ENCODE measurements around the gene CYB561.

DNA sequence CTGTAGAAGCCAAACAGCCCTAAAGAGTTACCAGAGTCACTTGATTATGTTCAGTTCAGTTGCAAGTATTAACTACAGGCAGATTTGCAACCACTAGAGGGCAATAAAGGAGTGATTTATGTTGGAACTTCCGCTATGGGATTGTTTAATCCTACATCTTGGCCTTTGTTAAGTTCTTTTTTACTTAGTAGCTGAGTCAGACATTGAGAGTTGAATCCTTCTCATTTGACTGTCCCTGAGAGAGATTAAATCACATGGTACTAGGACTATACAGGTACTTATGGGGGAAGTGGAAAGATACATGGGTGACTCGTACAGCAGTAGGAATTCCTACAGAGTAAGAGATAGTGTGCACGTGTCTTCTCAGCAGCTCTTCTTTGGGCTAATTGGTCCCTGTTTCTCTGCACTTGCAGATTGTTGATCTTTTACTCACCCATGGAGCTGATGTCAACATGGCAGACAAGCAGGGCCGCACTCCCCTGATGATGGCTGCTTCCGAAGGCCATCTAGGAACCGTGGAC, 40.3 kb downstream of the CYB561 start:
- TF ChIP-seq, protein P1, sequence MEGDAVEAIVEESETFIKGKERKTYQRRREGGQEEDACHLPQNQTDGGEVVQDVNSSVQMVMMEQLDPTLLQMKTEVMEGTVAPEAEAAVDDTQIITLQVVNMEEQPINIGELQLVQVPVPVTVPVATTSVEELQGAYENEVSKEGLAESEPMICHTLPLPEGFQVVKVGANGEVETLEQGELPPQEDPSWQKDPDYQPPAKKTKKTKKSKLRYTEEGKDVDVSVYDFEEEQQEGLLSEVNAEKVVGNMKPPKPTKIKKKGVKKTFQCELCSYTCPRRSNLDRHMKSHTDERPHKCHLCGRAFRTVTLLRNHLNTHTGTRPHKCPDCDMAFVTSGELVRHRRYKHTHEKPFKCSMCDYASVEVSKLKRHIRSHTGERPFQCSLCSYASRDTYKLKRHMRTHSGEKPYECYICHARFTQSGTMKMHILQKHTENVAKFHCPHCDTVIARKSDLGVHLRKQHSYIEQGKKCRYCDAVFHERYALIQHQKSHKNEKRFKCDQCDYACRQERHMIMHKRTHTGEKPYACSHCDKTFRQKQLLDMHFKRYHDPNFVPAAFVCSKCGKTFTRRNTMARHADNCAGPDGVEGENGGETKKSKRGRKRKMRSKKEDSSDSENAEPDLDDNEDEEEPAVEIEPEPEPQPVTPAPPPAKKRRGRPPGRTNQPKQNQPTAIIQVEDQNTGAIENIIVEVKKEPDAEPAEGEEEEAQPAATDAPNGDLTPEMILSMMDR (IDR thresholded peaks at IDR 0.05), result peak; percentile 48
- TF ChIP-seq TCF7 (CRISPR knock-in tag; IDR thresholded peaks at IDR 0.05; ENCODE audit: low read depth) (no peak), SP1 (CRISPR knock-in tag; conservative IDR thresholded peaks at IDR 0.05) (no peak), NFYB (CRISPR knock-in tag; conservative IDR thresholded peaks at IDR 0.05; ENCODE audit: low read depth) (no peak), NFATC4 (CRISPR knock-in tag; IDR thresholded peaks at IDR 0.05) (no peak)
- TF ChIP-seq, protein P2, sequence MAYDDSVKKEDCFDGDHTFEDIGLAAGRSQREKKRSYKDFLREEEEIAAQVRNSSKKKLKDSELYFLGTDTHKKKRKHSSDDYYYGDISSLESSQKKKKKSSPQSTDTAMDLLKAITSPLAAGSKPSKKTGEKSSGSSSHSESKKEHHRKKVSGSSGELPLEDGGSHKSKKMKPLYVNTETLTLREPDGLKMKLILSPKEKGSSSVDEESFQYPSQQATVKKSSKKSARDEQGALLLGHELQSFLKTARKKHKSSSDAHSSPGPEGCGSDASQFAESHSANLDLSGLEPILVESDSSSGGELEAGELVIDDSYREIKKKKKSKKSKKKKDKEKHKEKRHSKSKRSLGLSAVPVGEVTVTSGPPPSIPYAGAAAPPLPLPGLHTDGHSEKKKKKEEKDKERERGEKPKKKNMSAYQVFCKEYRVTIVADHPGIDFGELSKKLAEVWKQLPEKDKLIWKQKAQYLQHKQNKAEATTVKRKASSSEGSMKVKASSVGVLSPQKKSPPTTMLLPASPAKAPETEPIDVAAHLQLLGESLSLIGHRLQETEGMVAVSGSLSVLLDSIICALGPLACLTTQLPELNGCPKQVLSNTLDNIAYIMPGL (CRISPR knock-in tag; IDR thresholded peaks at IDR 0.05), result no peak
- TF ChIP-seq, protein P3, sequence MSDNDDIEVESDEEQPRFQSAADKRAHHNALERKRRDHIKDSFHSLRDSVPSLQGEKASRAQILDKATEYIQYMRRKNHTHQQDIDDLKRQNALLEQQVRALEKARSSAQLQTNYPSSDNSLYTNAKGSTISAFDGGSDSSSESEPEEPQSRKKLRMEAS (CRISPR knock-in tag; IDR thresholded peaks at IDR 0.05), result no peak
- TF ChIP-seq, protein P4, sequence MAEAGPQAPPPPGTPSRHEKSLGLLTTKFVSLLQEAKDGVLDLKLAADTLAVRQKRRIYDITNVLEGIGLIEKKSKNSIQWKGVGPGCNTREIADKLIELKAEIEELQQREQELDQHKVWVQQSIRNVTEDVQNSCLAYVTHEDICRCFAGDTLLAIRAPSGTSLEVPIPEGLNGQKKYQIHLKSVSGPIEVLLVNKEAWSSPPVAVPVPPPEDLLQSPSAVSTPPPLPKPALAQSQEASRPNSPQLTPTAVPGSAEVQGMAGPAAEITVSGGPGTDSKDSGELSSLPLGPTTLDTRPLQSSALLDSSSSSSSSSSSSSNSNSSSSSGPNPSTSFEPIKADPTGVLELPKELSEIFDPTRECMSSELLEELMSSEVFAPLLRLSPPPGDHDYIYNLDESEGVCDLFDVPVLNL (CRISPR knock-in tag; IDR thresholded peaks at IDR 0.05; ENCODE audit: borderline replicate concordance, low read depth), result no peak
- TF ChIP-seq, protein P5, sequence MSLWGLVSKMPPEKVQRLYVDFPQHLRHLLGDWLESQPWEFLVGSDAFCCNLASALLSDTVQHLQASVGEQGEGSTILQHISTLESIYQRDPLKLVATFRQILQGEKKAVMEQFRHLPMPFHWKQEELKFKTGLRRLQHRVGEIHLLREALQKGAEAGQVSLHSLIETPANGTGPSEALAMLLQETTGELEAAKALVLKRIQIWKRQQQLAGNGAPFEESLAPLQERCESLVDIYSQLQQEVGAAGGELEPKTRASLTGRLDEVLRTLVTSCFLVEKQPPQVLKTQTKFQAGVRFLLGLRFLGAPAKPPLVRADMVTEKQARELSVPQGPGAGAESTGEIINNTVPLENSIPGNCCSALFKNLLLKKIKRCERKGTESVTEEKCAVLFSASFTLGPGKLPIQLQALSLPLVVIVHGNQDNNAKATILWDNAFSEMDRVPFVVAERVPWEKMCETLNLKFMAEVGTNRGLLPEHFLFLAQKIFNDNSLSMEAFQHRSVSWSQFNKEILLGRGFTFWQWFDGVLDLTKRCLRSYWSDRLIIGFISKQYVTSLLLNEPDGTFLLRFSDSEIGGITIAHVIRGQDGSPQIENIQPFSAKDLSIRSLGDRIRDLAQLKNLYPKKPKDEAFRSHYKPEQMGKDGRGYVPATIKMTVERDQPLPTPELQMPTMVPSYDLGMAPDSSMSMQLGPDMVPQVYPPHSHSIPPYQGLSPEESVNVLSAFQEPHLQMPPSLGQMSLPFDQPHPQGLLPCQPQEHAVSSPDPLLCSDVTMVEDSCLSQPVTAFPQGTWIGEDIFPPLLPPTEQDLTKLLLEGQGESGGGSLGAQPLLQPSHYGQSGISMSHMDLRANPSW (CRISPR knock-in tag; conservative IDR thresholded peaks at IDR 0.05; ENCODE audit: low read depth), result no peak

All from WTC11 (cell line).